ENCODE data around the gene NIN.

- TF ChIP-seq CTCF (conservative IDR thresholded peaks at IDR 0.05) (no peak), EZH2 (IDR thresholded peaks at IDR 0.05; ENCODE audit: low read depth) (no peak)
These were observed 23.6 kb upstream of the NIN start for GRCh38 chr14:50854521-50854920.
